Thoracic aorta endothelial cell (primary cell): ENCODE data around the gene NQO2. TPM values are rescaled to one million over a fixed set of nuclear protein-coding genes. Genes with fewer than 3 reads are reported as not detected.

Experiments used
- small RNA-seq: library from RNA; depleted of rRNA; stranded (forward); fragments of <200 nt; gene quantifications from one replicate; pipeline ENCODE3, GENCODE V24; 2012
- total RNA-seq: library from RNA; depleted of rRNA; stranded (reverse); fragments of >200 nt; gene quantifications from 2 replicates; pipeline ENCODE4 v1.2.3, GENCODE V29; 2012

Gene NQO2
- total RNA-seq, result 19.5 and 25.7 TPM in 2 replicates

GRCh38 chr6:2999618-3000557 is at the start of gene NQO2:
NQO2 (plus strand) TSS chr6:2999894; CDS start chr6:3006553, 6,659 bp downstream.

GRCh38 chr6:2971420-2972218 is 28.1 kb upstream of the NQO2 start, which contains the start of gene SERPINB6:
SERPINB6 (minus strand) TSS chr6:2971567; CDS start chr6:2959332, 12,235 bp downstream.

GRCh38 chr6:3068329-3069214 is 68.9 kb downstream of the NQO2 start, which contains the start of gene RIPK1:
RIPK1 (plus strand) TSS chr6:3068494; CDS start chr6:3076824, 8,330 bp downstream.

Small RNA genes within 50 kb of the gene (small RNA-seq; reads per million reads assigned to genes)
- gene AL133351.4, result not detected

Other genes with a start within 250 kb of the NQO2 start
- 0.40 and 0.43 TPM in 2 replicates for gene MYLK4, start 249.0 kb upstream of the NQO2 start, total RNA-seq
- gene WRNIP1, start 234.5 kb upstream of the NQO2 start, total RNA-seq, result 48.3 and 52.3 TPM in 2 replicates
- 33.6 and 69.4 TPM in 2 replicates for gene SERPINB1, start 158.0 kb upstream of the NQO2 start, total RNA-seq
- gene SERPINB9, start 96.6 kb upstream of the NQO2 start, total RNA-seq, result 123 and 124 TPM in 2 replicates
- 130 and 137 TPM in 2 replicates for gene SERPINB6, start 28.3 kb upstream of the NQO2 start, total RNA-seq
- 21.2 and 24.2 TPM in 2 replicates for gene RIPK1, start 68.6 kb downstream of the NQO2 start, total RNA-seq
- 12.2 and 13.9 TPM in 2 replicates for gene BPHL, start 118.8 kb downstream of the NQO2 start, total RNA-seq
- gene TUBB2A, start 157.7 kb downstream of the NQO2 start, total RNA-seq, result 39.9 and 44.9 TPM in 2 replicates
- 1.7 and 2.0 TPM in 2 replicates for gene TUBB2B, start 227.8 kb downstream of the NQO2 start, total RNA-seq